Measurements from ENCODE around the gene ADAMTSL5. TPM values are rescaled to one million over a fixed set of nuclear protein-coding genes. Genes with fewer than 3 reads are reported as not detected.

Gene ADAMTSL5
- total RNA-seq, 2 experiments from 2014 or later: 0.34 TPM; not detected in 1

GRCh38 chr19:1507192-1507660, 5.6 kb downstream of the ADAMTSL5 start:
- Histone ChIP-seq H3K36me3 (ENCODE audit: insufficient read depth, low read length) (no peaks in the 10 kb centered on the region), H3K9me3 (ENCODE audit: low read length) (no peaks in the 10 kb centered on the region), H3K27ac (ENCODE audit: low read depth, low read length, poor library complexity, severe bottlenecking) (no peak overlapping the region), H3K9me2 (ENCODE audit: insufficient read depth, low read length) (no peaks in the 10 kb centered on the region), H3K4me2 (ENCODE audit: low read length) (no peak overlapping the region), H4K20me1 (ENCODE audit: insufficient read depth, low read length) (no peaks in the 10 kb centered on the region), H3K4me1 (ENCODE audit: insufficient read depth, low read length, poor library complexity, severe bottlenecking) (peaks cover 4% of the 10 kb centered on the region), H3K79me2 (ENCODE audit: insufficient read depth, low read depth, low read length) (no peaks in the 10 kb centered on the region), H2AFZ (ENCODE audit: low read length) (peak overlapping the region; percentile 86; the same call in 1 of the 2 replicates), H3K4me3 (ENCODE audit: low read depth, low read length, poor library complexity, severe bottlenecking) (peak overlapping the region; percentile 68)
- ChIA-PET POLR2A (no interaction called here), CTCF (ENCODE audit: unreplicated experiment) (no interaction called here)
- no peak for DNase-seq (ENCODE audit: low spot score)
- intact Hi-C loops (cut with micrococcal nuclease; ENCODE audit: unreplicated experiment): no loop called here
- no TSS peak for BruUV-seq (replicated peaks)
- no peak for TF ChIP-seq EZH2phosphoT487 (IDR thresholded peaks at IDR 0.05; ENCODE audit: borderline replicate concordance, low read depth, low read length)
- no peak for TF ChIP-seq CTCF (conservative IDR thresholded peaks at IDR 0.05; ENCODE audit: low read length)

GRCh38 chr19:1505991-1506881, 6.6 kb downstream of the ADAMTSL5 start:
- no peaks in the 10 kb centered on the region for H4K20me1 ChIP-seq (ENCODE audit: insufficient read depth, low read length)
- H3K79me2 ChIP-seq (ENCODE audit: insufficient read depth, low read depth, low read length): no peaks in the 10 kb centered on the region
- no peak overlapping the region for H3K4me3 ChIP-seq (ENCODE audit: low read depth, low read length, poor library complexity, severe bottlenecking)
- H3K27ac ChIP-seq (ENCODE audit: low read depth, low read length, poor library complexity, severe bottlenecking): no peak overlapping the region
- POLR2A ChIA-PET: interaction anchor here (0.5 kb wide), 1 partner anchor 11 kb away, joined by 3 read pairs; no protein-coding TSS in a partner anchor
- H3K9me3 ChIP-seq (ENCODE audit: low read length): no peaks in the 10 kb centered on the region
- no TSS peak for BruUV-seq (replicated peaks)
- intact Hi-C loops (cut with micrococcal nuclease; ENCODE audit: unreplicated experiment): no loop called here
- CTCF ChIA-PET (ENCODE audit: unreplicated experiment): no interaction called here
- no peak overlapping the region for H3K4me2 ChIP-seq (ENCODE audit: low read length)
- no peaks in the 10 kb centered on the region for H3K36me3 ChIP-seq (ENCODE audit: insufficient read depth, low read length)
- peaks cover 4% of the 10 kb centered on the region for H3K4me1 ChIP-seq (ENCODE audit: insufficient read depth, low read length, poor library complexity, severe bottlenecking)
- H3K9me2 ChIP-seq (ENCODE audit: insufficient read depth, low read length): no peaks in the 10 kb centered on the region
- TF ChIP-seq EZH2phosphoT487 (IDR thresholded peaks at IDR 0.05; ENCODE audit: borderline replicate concordance, low read depth, low read length) (no peak), CTCF (conservative IDR thresholded peaks at IDR 0.05; ENCODE audit: low read length) (no peak)
- no peak overlapping the region for H2AFZ ChIP-seq (ENCODE audit: low read length)
- DNase-seq (ENCODE audit: low spot score): no peak

GRCh38 chr19:1505012-1505411, 7.8 kb downstream of the ADAMTSL5 start:
- POLR2A ChIA-PET: no interaction called here
- Histone ChIP-seq H3K27ac (ENCODE audit: low read depth, low read length, poor library complexity, severe bottlenecking) (no peak overlapping the region), H3K9me3 (ENCODE audit: low read length) (no peaks in the 10 kb centered on the region), H3K4me3 (ENCODE audit: low read depth, low read length, poor library complexity, severe bottlenecking) (no peak overlapping the region), H2AFZ (ENCODE audit: low read length) (no peak overlapping the region), H3K9me2 (ENCODE audit: insufficient read depth, low read length) (no peaks in the 10 kb centered on the region), H3K4me1 (ENCODE audit: insufficient read depth, low read length, poor library complexity, severe bottlenecking) (peaks cover 4% of the 10 kb centered on the region), H4K20me1 (ENCODE audit: insufficient read depth, low read length) (no peaks in the 10 kb centered on the region), H3K4me2 (ENCODE audit: low read length) (no peak overlapping the region), H3K79me2 (ENCODE audit: insufficient read depth, low read depth, low read length) (no peaks in the 10 kb centered on the region), H3K36me3 (ENCODE audit: insufficient read depth, low read length) (no peaks in the 10 kb centered on the region)
- no TSS peak for BruUV-seq (replicated peaks)
- CTCF ChIA-PET (ENCODE audit: unreplicated experiment): no interaction called here
- TF ChIP-seq CTCF (conservative IDR thresholded peaks at IDR 0.05; ENCODE audit: low read length) (no peak), EZH2phosphoT487 (IDR thresholded peaks at IDR 0.05; ENCODE audit: borderline replicate concordance, low read depth, low read length) (no peak)
- DNase-seq (ENCODE audit: low spot score): no peak
- intact Hi-C loops (cut with micrococcal nuclease; ENCODE audit: unreplicated experiment): no loop called here
